HCT116 (cell line): Measurements from ENCODE around the gene PDLIM3. TPM values are rescaled to one million over a fixed set of nuclear protein-coding genes. Genes with fewer than 3 reads are reported as not detected.

Experiments
- ATAC-seq: fragments of 200-7000 bp; cut with Tn5 transposase; 2 replicates; pipeline ENCODE4 v1.9.1; 2020; ENCODE audit warnings: mild to moderate bottlenecking, moderate library complexity
- BruUV-seq: library from RNA; stranded (reverse); fragments of 400-500 nt; replicated peaks from 2 replicates; lab custom pipeline; 2021; lab: Mats Ljungman, UMichigan
- CTCF ChIA-PET: fragments of 300-600 bp; sonication (Branson Sonifier 250); formaldehyde crosslinking; loops from one replicate; lab custom pipeline; 2021; ENCODE audit warnings: antibody characterized with exemption; lab: Charles Lee
- POLR2A ChIA-PET: fragments of 300-600, 350-600 bp; sonication (Branson Sonifier 250); formaldehyde crosslinking; loops from one replicate; lab custom pipeline; 2021; ENCODE audit warnings: antibody characterized with exemption; lab: Charles Lee
- RAD21 ChIA-PET, 2 experiments: fragments of 300-600 bp; sonication (Branson Sonifier 250); formaldehyde crosslinking; loops; one replicate each; lab custom pipeline; 2023; ENCODE audit warnings: low total read pairs in 2 of 2; ENCODE audit not compliant: uncharacterized antibody in 2 of 2, unreplicated experiment in 2 of 2, low non-redundant PET in 1 of 2; lab: Charles Lee
- DNase-seq: peaks from one replicate; pipeline ENCODE4 v3.0.0-alpha.2; 2010; ENCODE audit warnings: low read depth, low spot score
- H2AFZ ChIP-seq: fragments of 200-600 bp; shearing (Covaris generic), sonication (generic); 2 replicates; pipeline ENCODE4 v1.6.1; 2017; ENCODE audit warnings: low read depth, mixed run types, mixed read lengths, antibody characterized with exemption, low read length; ENCODE audit not compliant: poor library complexity, severe bottlenecking
- H3K27ac ChIP-seq: 2 replicates; pipeline ENCODE4 v1.5.1; 2012; ENCODE audit warnings: low read depth, low read length
- H3K27me3 ChIP-seq: fragments of 200-600 bp; sonication (generic); 2 replicates; pipeline ENCODE4 v1.6.1; 2016; ENCODE audit warnings: mixed run types, low read length, mixed read lengths; ENCODE audit not compliant: insufficient read depth
- H3K36me3 ChIP-seq, 2 experiments: fragments of 200-500 bp in 1 of 2; fragments of 200-600 bp in 1 of 2; sonication (Bioruptor generic) in 1 of 2; sonication (generic) in 1 of 2; 2 replicates each; pipeline versions ENCODE4 v1.5.1 to v1.6.1; 2014 to 2016; ENCODE audit warnings: low read length in 2 of 2, inconsistent platforms in 1 of 2, mixed read lengths in 1 of 2, mixed run types in 1 of 2; ENCODE audit not compliant: insufficient read depth in 2 of 2, control insufficient read depth in 1 of 2
- H3K4me1 ChIP-seq, 2 experiments: fragments of 200-600 bp in 1 of 2; sonication (generic) in 1 of 2; 2 replicates each; pipeline versions ENCODE4 v1.5.1 to v1.6.1; 2012 to 2017; ENCODE audit warnings: low read length in 2 of 2, inconsistent platforms in 1 of 2, mild to moderate bottlenecking in 1 of 2, mixed read lengths in 1 of 2, mixed run types in 1 of 2, moderate library complexity in 1 of 2; ENCODE audit not compliant: insufficient read depth in 2 of 2, control insufficient read depth in 1 of 2
- H3K4me2 ChIP-seq: fragments of 200-600 bp; sonication (generic); 2 replicates; pipeline ENCODE4 v1.6.1; 2017; ENCODE audit warnings: mixed run types, low read length, mixed read lengths
- H3K4me3 ChIP-seq, 2 experiments: fragments of 200-600 bp in 1 of 2; sonication (generic) in 1 of 2; replicated peaks in 1 of 2; 2 replicates each; pipeline ENCODE4 v1.5.1; 2011 to 2016; ENCODE audit warnings: low read length in 2 of 2, control low read depth in 1 of 2, low read depth in 1 of 2, mild to moderate bottlenecking in 1 of 2, mixed read lengths in 1 of 2, mixed run types in 1 of 2
- H3K79me2 ChIP-seq: fragments of 200-600 bp; sonication (generic); 2 replicates; pipeline ENCODE4 v1.6.1; 2017; ENCODE audit warnings: mild to moderate bottlenecking, mixed run types, low read length, moderate library complexity, mixed read lengths; ENCODE audit not compliant: insufficient read depth
- H3K9ac ChIP-seq: fragments of 200-600 bp; sonication (generic); 2 replicates; pipeline ENCODE4 v1.6.1; 2016; ENCODE audit warnings: low read length, mixed read lengths
- H3K9me2 ChIP-seq: fragments of 200-600 bp; sonication (generic), shearing (Covaris generic); 2 replicates; pipeline ENCODE4 v1.6.1; 2017; ENCODE audit warnings: mixed run types, mild to moderate bottlenecking, moderate library complexity; ENCODE audit not compliant: insufficient read depth
- H3K9me3 ChIP-seq, 2 experiments: fragments of 200-500 bp in 1 of 2; fragments of 200-600 bp in 1 of 2; sonication (Bioruptor generic) in 1 of 2; sonication (generic) in 1 of 2; 2 replicates each; pipeline ENCODE4 v1.6.1; 2014 to 2017; ENCODE audit warnings: low read length in 2 of 2, mixed read lengths in 2 of 2, inconsistent platforms in 1 of 2, low read depth in 1 of 2, mild to moderate bottlenecking in 1 of 2, mixed run types in 1 of 2, moderate library complexity in 1 of 2; ENCODE audit not compliant: control insufficient read depth in 1 of 2, insufficient read depth in 1 of 2
- H4K20me1 ChIP-seq: fragments of 200-600 bp; sonication (generic), shearing (Covaris generic); 2 replicates; pipeline ENCODE4 v1.6.1; 2017; ENCODE audit warnings: mixed run types, mild to moderate bottlenecking, moderate library complexity; ENCODE audit not compliant: insufficient read depth
- ELF1 ChIP-seq: IDR thresholded peaks from 2 replicates; pipeline ENCODE4 v1.6.1; 2012; ENCODE audit warnings: low read depth, borderline replicate concordance
- EZH2 ChIP-seq: fragments of 200-600 bp; sonication (generic); IDR thresholded peaks from 2 replicates; pipeline ENCODE4 v1.6.1; 2017; ENCODE audit warnings: antibody characterized with exemption, mixed run types
- JUND ChIP-seq: IDR thresholded peaks from 2 replicates; pipeline ENCODE4 v1.6.1; 2012
- POLR2A ChIP-seq: IDR thresholded peaks from 2 replicates; pipeline ENCODE4 v1.7.0; 2011; ENCODE audit warnings: borderline replicate concordance; ENCODE audit not compliant: insufficient read depth, insufficient read length; ENCODE audit errors: extremely low read depth
- RAD21 ChIP-seq: IDR thresholded peaks from 2 replicates; pipeline ENCODE4 v1.6.1; 2012; ENCODE audit warnings: low read depth, mild to moderate bottlenecking
- REST ChIP-seq: IDR thresholded peaks from 2 replicates; pipeline ENCODE4 v1.6.1; 2012; ENCODE audit warnings: low read depth
- SIN3A ChIP-seq: IDR thresholded peaks from 2 replicates; pipeline ENCODE4 v1.6.1; 2012; ENCODE audit warnings: low read depth
- SP1 ChIP-seq: IDR thresholded peaks from 2 replicates; pipeline ENCODE4 v1.6.1; 2012; ENCODE audit warnings: low read depth
- SRF ChIP-seq: IDR thresholded peaks from 2 replicates; pipeline ENCODE4 v1.6.1; 2012; ENCODE audit warnings: low read depth
- ZFX ChIP-seq: fragments of 450-650 bp; IDR thresholded peaks from 2 replicates; pipeline ENCODE4 v1.6.1; 2017
- ZNF274 ChIP-seq: fragments of 200-500 bp; sonication (Bioruptor generic); IDR thresholded peaks from 2 replicates; pipeline ENCODE4 v1.6.1; 2014; ENCODE audit warnings: mild to moderate bottlenecking, low read depth, low read length, inconsistent platforms
- intact Hi-C: fragments of 100-400 bp; cut with micrococcal nuclease; formaldehyde crosslinking; loops from 2 replicates; pipeline ENCODE4 v1.10.0; 2022
- total RNA-seq: library from RNA; stranded (reverse); gene quantifications from one replicate; pipeline ENCODE4 v1.2.1, GENCODE V29; 2021; ENCODE audit not compliant: unreplicated experiment

The PDLIM3 gene
- total RNA-seq, 1 experiment from 2014 or later, result 11.5 TPM

GRCh38 chr4:185473247-185473646 lies 62.1 kb downstream of the PDLIM3 start:
- no peak overlapping the region for H2AFZ ChIP-seq
- intact Hi-C loops, result loop anchor here (5.0 kb wide), 1 partner anchor 564 kb away; no protein-coding TSS in a partner anchor
- no peaks in the 10 kb centered on the region for H3K36me3 ChIP-seq
- no peaks in the 10 kb centered on the region for H3K9me2 ChIP-seq
- ChIA-PET RAD21 (no interaction called here), CTCF (interaction anchor here (0.7 to 2.5 kb wide), 2 partner anchors 54 to 124 kb away, joined by 3 to 10 read pairs; no protein-coding TSS in a partner anchor), POLR2A (no interaction called here)
- no peaks in the 10 kb centered on the region for H3K27me3 ChIP-seq
- H3K9me3 ChIP-seq, result no peaks in the 10 kb centered on the region
- no peak overlapping the region for H3K27ac ChIP-seq
- H3K4me1 ChIP-seq, result peaks cover 2 to 12% of the 10 kb centered on the region in 2 experiments; a peak in 3 of 4 replicates
- H3K4me2 ChIP-seq, result no peak overlapping the region
- no peaks in the 10 kb centered on the region for H3K79me2 ChIP-seq
- H4K20me1 ChIP-seq, result no peaks in the 10 kb centered on the region
- no peak overlapping the region for H3K9ac ChIP-seq
- ATAC-seq (no peak), DNase-seq (no peak)
- no peak overlapping the region for H3K4me3 ChIP-seq
- BruUV-seq, result no TSS peak
- TF ChIP-seq ZFX (no peak), ZNF274 (no peak), REST (no peak), JUND (no peak), SIN3A (no peak), RAD21 (no peak), SRF (no peak), ELF1 (no peak), SP1 (no peak), EZH2 (no peak), POLR2A (no peak)
